Fibroblast of lung (primary cell): ENCODE measurements around the gene ITGA5. TPM values are rescaled to one million over a fixed set of nuclear protein-coding genes. Genes with fewer than 3 reads are reported as not detected.
A peak's percentile ranks its signal among the peaks of the same experiment; 100 is the strongest.

Source experiments
- DNase-seq, 2 donors: peaks; one replicate each; pipeline versions ENCODE4 v3.0.0 to v3.0.0-alpha.2; 2010; ENCODE audit warnings: low read depth in 2 of 2
- H2AFZ ChIP-seq: 2 replicates; pipeline ENCODE4 v1.5.1; 2012; ENCODE audit warnings: low read length, control low read depth, inconsistent platforms
- H3K27ac ChIP-seq: 2 replicates; pipeline ENCODE4 v1.5.1; 2011; ENCODE audit warnings: low read length, control low read depth; ENCODE audit not compliant: insufficient read depth
- H3K27me3 ChIP-seq: 2 replicates; pipeline ENCODE4 v1.5.1; 2011; ENCODE audit warnings: mild to moderate bottlenecking, low read length; ENCODE audit not compliant: control insufficient read depth, insufficient read depth
- H3K36me3 ChIP-seq: 2 replicates; pipeline ENCODE4 v1.5.1; 2011; ENCODE audit warnings: low read length; ENCODE audit not compliant: control insufficient read depth, insufficient read depth
- H3K4me1 ChIP-seq: 2 replicates; pipeline ENCODE4 v1.5.1; 2011; ENCODE audit warnings: low read length; ENCODE audit not compliant: control insufficient read depth, insufficient read depth; ENCODE audit errors: extremely low read depth
- H3K4me2 ChIP-seq: 2 replicates; pipeline ENCODE4 v1.5.1; 2011; ENCODE audit warnings: low read length, control low read depth; ENCODE audit not compliant: insufficient read depth; ENCODE audit errors: extremely low read depth
- H3K4me3 ChIP-seq, 4 experiments: fragments of 200-600 bp in 1 of 4; sonication (generic) in 1 of 4; replicated peaks in 1 of 4; 2 replicates each; pipeline ENCODE4 v1.5.1; 2011 to 2016; ENCODE audit warnings: low read length in 4 of 4, low read depth in 3 of 4, mild to moderate bottlenecking in 3 of 4, control low read depth in 2 of 4, inconsistent platforms in 1 of 4, mixed read lengths in 1 of 4; ENCODE audit not compliant: insufficient read depth in 1 of 4; ENCODE audit errors: control extremely low read depth in 1 of 4
- H3K79me2 ChIP-seq: 2 replicates; pipeline ENCODE4 v1.5.1; 2012; ENCODE audit warnings: mild to moderate bottlenecking, low read length, inconsistent platforms; ENCODE audit not compliant: control insufficient read depth, insufficient read depth
- H3K9ac ChIP-seq: 2 replicates; pipeline ENCODE4 v1.5.1; 2011; ENCODE audit warnings: mild to moderate bottlenecking, low read length, control low read depth; ENCODE audit not compliant: insufficient read depth
- H3K9me3 ChIP-seq: 2 replicates; pipeline ENCODE4 v1.5.1; 2012; ENCODE audit warnings: low read depth, low read length; ENCODE audit not compliant: control insufficient read depth, insufficient read depth
- H4K20me1 ChIP-seq: 2 replicates; pipeline ENCODE4 v1.5.1; 2011; ENCODE audit warnings: low read length; ENCODE audit not compliant: control insufficient read depth, insufficient read depth; ENCODE audit errors: extremely low read depth
- CTCF ChIP-seq, 2 donors: IDR thresholded peaks in 1 of 2; conservative IDR thresholded peaks in 1 of 2; 1 replicate in 1 of 2; 2 replicates in 1 of 2; pipeline ENCODE4 v1.5.1; 2011 to 2012; ENCODE audit warnings: low read length in 2 of 2, control low read depth in 1 of 2, inconsistent platforms in 1 of 2, low read depth in 1 of 2, mild to moderate bottlenecking in 1 of 2
- EZH2 ChIP-seq: IDR thresholded peaks from 2 replicates; pipeline ENCODE4 v1.5.1; 2012; ENCODE audit warnings: low read length, control low read depth, mild to moderate bottlenecking; ENCODE audit errors: missing control alignments
- polyA plus RNA-seq, 2 donors: library from polyadenylated mRNA; depleted of rRNA in 1 of 2; stranded (reverse) in 1 of 2; unstranded in 1 of 2; fragments of >200 nt; gene quantifications; 2 replicates each; pipeline ENCODE4 v1.2.1, GENCODE V29; 2011 to 2012; ENCODE audit warnings: missing spikeins in 1 of 2
- total RNA-seq: library from RNA; depleted of rRNA; stranded (reverse); fragments of >200 nt; gene quantifications from 2 replicates; pipeline ENCODE4 v1.2.1, GENCODE V29; 2014

Gene ITGA5
- total and polyA plus RNA-seq, 2 donors (not counting 1 experiment from before 2014, with no cell fraction given), result 199 to 232 TPM

DNA sequence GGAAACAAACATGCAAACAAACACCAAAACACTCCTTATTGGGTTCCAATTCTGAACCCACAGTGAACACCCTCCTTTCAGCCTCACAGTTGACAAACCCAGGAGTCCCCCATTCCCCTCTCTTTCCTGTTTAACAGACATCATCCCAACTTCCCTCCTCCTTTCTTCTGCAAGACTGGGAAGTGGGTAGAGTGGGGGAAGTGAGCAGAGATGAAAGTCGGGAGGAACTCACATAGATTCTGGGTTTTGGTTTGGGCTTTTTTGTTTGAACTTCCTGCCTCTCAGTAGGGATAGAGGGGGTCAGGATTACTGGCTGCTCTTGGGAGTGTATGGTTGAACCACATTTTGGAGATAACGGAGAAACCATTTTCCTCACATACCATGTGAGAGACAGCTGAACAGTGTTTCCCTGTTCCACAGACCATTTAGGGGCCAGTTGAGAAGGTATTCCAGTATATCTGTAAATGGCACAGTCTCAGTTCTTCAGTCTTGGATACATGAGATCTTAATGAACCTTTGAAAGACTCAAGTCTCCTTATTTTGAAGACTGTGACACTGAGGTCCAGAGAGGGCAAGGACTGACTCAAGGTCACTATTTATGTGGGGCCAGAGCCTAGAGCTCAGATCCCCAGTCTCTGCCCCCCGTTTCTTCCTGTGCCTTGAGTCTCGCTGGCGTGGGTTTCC, 50.9 kb downstream of the ITGA5 start:
- no peaks in the 10 kb centered on the region for H3K36me3 ChIP-seq
- no peaks in the 10 kb centered on the region for H3K79me2 ChIP-seq
- H3K4me2 ChIP-seq, result peak overlapping the region; percentile 83
- peak overlapping the region; percentile 83 for H2AFZ ChIP-seq
- no peak overlapping the region for H3K9ac ChIP-seq
- H3K9me3 ChIP-seq, result no peaks in the 10 kb centered on the region
- H4K20me1 ChIP-seq, result no peaks in the 10 kb centered on the region
- no peak overlapping the region for H3K27ac ChIP-seq
- no peak for DNase-seq
- H3K4me1 ChIP-seq, result peaks cover 17% of the 10 kb centered on the region
- H3K27me3 ChIP-seq, result no peaks in the 10 kb centered on the region
- H3K4me3 ChIP-seq, result no peak overlapping the region
- TF ChIP-seq EZH2, result no peak
- no peak for TF ChIP-seq CTCF (conservative IDR thresholded peaks at IDR 0.05 in 1 of 2, IDR thresholded peaks at IDR 0.05 in 1 of 2; ENCODE audit: low read depth in 1 of 2, low read length in 2 of 2)

DNA sequence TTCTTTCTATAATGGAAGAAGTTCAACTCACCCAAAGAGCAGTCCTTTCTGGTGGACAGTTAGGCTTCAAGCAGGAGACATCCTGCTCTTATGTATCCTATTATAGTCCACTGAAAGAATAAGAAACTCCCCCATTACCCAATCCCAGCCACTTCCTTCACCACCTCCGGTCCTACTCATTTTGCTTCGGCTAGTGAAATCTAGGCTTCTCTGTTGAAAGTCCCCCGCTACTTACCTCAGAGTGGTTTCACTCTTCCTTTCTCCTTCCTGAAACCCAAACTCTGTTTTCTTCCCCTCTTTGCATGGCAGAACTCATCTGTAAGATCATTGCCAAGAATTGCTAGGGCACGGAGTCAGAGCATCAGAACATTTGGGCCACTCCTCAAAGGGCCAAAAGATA, 54.7 kb downstream of the ITGA5 start, which contains the start of gene GPR84:
Gene GPR84 (minus strand): TSS at position 74 of the 400 bp plus-strand sequence. CDS start 635 bp downstream, outside the sequence.
- Histone ChIP-seq H3K4me1 (peaks cover 16% of the 10 kb centered on the region), H3K4me2 (no peak within 1 kb of the TSS), H3K9me3 (no peaks in the 10 kb centered on the region), H3K79me2 (no peaks in the 10 kb centered on the region), H3K27me3 (no peaks in the 10 kb centered on the region), H3K36me3 (no peaks in the 10 kb centered on the region), H3K4me3 (no peak within 1 kb of the TSS), H4K20me1 (no peaks in the 10 kb centered on the region), H3K27ac (no peak within 1 kb of the TSS), H2AFZ (no peak within 1 kb of the TSS), H3K9ac (no peak within 1 kb of the TSS)
- no peak for DNase-seq
- TF ChIP-seq EZH2, result no peak
- no peak for TF ChIP-seq CTCF (conservative IDR thresholded peaks at IDR 0.05 in 1 of 2, IDR thresholded peaks at IDR 0.05 in 1 of 2; ENCODE audit: low read depth in 1 of 2, low read length in 2 of 2)

GRCh38 chr12:54363618-54364017, 55.4 kb downstream of the ITGA5 start:
- DNase-seq, result no peak
- Histone ChIP-seq H3K36me3 (no peaks in the 10 kb centered on the region), H3K4me1 (peaks cover 13% of the 10 kb centered on the region), H3K79me2 (no peaks in the 10 kb centered on the region), H4K20me1 (no peaks in the 10 kb centered on the region), H3K27ac (no peak overlapping the region), H3K9ac (no peak overlapping the region), H3K9me3 (no peaks in the 10 kb centered on the region), H3K4me2 (no peak overlapping the region), H3K4me3 (no peak overlapping the region), H3K27me3 (no peaks in the 10 kb centered on the region), H2AFZ (no peak overlapping the region)
- TF ChIP-seq CTCF (conservative IDR thresholded peaks at IDR 0.05 in 1 of 2, IDR thresholded peaks at IDR 0.05 in 1 of 2; ENCODE audit: low read depth in 1 of 2, low read length in 2 of 2) (no peak), EZH2 (no peak)
